ENCODE results near the gene CCSER2. TPM values are rescaled to one million over a fixed set of nuclear protein-coding genes. Genes with fewer than 3 reads are reported as not detected.
A peak's percentile ranks its signal among the peaks of the same experiment; 100 is the strongest.
"Not testable (repeated sequence)": the region's sequence is repeated elsewhere in the genome, so short reads cannot be mapped to it uniquely, and the experiment has no call there.

CCSER2 gene
- total RNA-seq, 2 donors from 2014 or later: 119 to 131 TPM

- intact Hi-C loops (cut with DNase I): loop anchor here (5.0 kb wide), 2 partner anchors 111 to 164 kb away; no protein-coding TSS in a partner anchor
- no peak for ATAC-seq
These were observed 44.6 kb downstream of the CCSER2 start for GRCh38 chr10:84373000-84373399.

DNA sequence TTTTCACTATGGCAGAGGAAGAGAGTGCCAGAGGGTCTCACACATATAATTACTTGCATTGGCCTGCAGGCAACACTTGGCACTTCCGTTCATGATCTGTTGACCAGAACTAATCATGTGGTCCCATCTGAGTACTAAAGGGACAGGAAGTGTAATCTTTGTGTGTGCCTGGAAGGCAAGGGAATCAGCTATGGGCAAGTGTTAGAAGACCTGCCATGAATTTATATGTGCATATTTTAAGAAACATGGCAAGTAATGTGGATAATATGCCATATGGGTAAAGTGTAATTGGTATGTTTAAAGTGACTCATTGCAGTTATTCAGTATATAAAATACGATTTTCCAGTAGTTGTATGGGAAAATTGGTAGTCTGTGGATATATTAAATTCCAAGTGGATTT, 46.1 kb downstream of the CCSER2 start:
- no peak for DNase-seq
- ATAC-seq: no peak
- intact Hi-C loops (cut with DNase I): loop anchor here (5.0 kb wide), 2 partner anchors 112 to 163 kb away; no protein-coding TSS in a partner anchor

More at GRCh38 chr10:84373000-84373399, 44.6 kb downstream of the CCSER2 start:
- DNase-seq: no peak

DNA sequence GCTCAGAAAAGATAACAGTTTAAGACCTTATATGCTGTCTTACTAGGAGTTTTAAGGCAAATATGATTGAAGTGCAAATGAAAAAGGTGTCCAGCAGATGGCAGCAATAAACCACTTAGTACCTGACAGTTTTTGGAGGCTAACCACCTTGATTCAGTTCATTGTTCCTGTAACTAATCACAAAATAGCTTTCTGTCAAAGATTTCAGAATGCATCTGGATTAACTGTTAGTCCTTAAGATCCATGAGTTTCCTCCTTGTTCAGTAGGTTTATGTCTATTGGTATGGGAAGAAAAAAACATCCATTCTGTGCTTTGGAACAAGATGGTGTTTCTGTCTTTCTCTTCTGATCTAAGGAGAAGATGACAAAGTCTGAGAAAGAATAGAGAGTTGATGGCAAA, 46.6 kb downstream of the CCSER2 start:
- intact Hi-C loops (cut with DNase I): loop anchor here in 1 of 2 donors (1.0 kb wide), 1 partner anchor 162 kb away; no protein-coding TSS in a partner anchor
- DNase-seq (no peak), ATAC-seq (no peak)

GRCh38 chr10:84375881-84376280, 47.5 kb downstream of the CCSER2 start:
- no peak for ATAC-seq
- intact Hi-C loops (cut with DNase I): loop anchor here in 1 of 2 donors (1.0 kb wide), 1 partner anchor 161 kb away; no protein-coding TSS in a partner anchor
- no peak for DNase-seq

- intact Hi-C loops (cut with DNase I): no loop called here
- ATAC-seq (no peak), DNase-seq (no peak)
These were observed 59.8 kb downstream of the CCSER2 start for GRCh38 chr10:84388148-84388547.

DNA sequence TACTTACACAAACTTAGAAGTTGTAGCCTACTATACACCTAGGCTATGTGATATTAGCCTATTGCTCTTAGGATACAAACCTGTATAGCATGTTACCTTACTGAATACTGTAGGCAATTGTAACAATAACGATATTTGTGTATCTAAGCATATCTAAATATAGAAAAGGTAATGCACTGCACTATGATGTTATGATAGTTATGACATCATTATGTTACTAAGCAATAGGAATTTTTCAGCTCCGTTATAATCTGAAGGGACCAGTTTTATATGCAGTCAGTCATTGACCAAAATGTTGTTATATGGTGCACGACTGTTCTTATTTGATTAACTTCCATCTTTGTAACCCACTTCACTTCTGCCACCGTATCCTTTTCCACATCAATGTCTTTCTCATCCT, 62.0 kb downstream of the CCSER2 start:
- DNase-seq: no peak
- no peak for ATAC-seq
- intact Hi-C loops (cut with DNase I): no loop called here

- intact Hi-C loops (cut with DNase I): no loop called here
- DNase-seq (no peak), ATAC-seq (no peak)
These were observed 62.9 kb downstream of the CCSER2 start for GRCh38 chr10:84391326-84391725.

DNA sequence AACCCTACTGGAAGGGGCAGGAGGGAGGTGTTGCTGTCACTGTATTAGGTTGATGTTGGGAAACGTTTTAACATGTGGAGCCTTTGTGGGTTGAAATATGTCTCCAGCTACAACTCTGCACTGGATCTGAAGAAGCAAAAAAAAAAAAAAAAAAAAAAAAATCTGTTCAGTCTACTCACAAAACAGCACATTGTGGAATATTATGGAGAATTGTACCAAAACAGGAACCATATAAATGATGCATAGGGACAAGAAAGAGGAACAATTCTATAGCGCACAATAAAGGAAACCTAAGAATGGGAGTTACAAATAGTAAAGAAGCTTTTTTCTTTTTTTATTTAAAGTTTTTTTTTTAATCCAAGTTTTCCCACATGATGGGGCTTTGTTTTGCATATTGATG, 63.8 kb downstream of the CCSER2 start:
- no peak for ATAC-seq
- intact Hi-C loops (cut with DNase I): no loop called here
- no peak for DNase-seq

GRCh38 chr10:84395581-84395980, 67.2 kb downstream of the CCSER2 start:
- intact Hi-C loops (cut with DNase I): no loop called here
- no peak for DNase-seq
- no peak for ATAC-seq

GRCh38 chr10:84397735-84398144, 69.4 kb downstream of the CCSER2 start:
- ATAC-seq: no peak
- no peak for DNase-seq
- intact Hi-C loops (cut with DNase I): no loop called here

DNA sequence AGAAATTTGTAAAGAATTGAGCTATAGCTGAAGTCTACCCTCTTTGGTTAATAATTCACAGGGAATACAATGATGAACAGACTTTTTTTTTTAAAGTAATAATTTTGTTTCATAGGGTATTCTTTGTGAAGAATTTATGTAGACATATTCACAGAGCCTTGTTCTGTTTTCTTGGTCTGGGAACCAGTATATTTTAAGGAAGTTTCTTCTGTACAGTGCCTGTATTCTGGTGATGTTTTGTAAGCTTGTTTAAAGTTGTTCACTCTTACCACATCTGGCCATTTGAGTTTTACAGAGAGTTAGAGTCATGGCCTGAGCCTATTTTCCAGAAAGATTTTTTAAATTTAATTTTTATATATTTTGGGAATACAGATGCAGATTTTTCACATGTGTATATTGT, 70.3 kb downstream of the CCSER2 start:
- no peak for ATAC-seq
- intact Hi-C loops (cut with DNase I): no loop called here
- no peak for DNase-seq

- DNase-seq (no peak), ATAC-seq (no peak)
- intact Hi-C loops (cut with DNase I): no loop called here
These were observed 73.6 kb downstream of the CCSER2 start for GRCh38 chr10:84401854-84402611.

- no peak for ATAC-seq
- intact Hi-C loops (cut with DNase I): no loop called here
- DNase-seq: no peak
These were observed 76.4 kb downstream of the CCSER2 start for GRCh38 chr10:84404783-84405182.

DNA sequence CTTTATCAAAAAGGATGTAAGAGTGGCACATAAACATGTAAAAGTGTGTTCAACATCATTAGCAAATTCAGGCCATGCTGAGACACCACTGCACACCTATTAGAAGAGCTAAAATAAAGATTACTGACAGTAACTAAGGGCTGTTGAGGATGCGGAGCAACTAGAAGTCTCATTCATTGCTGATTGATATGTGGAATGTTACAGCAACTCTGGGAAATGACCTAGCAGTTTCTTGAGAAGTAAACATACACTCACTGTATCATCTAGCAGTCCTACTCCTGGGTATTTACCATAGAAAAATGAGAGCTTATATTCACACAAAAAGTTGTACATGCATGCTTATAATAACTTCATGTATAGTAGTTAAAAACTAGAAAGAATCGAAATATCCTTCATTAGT, 77.3 kb downstream of the CCSER2 start:
- intact Hi-C loops (cut with DNase I): no loop called here
- no peak for DNase-seq
- ATAC-seq: no peak

GRCh38 chr10:84406561-84406960, 78.2 kb downstream of the CCSER2 start:
- intact Hi-C loops (cut with DNase I): no loop called here
- DNase-seq: no peak
- ATAC-seq: no peak

GRCh38 chr10:84407388-84408049, 79.1 kb downstream of the CCSER2 start:
- DNase-seq (no peak), ATAC-seq (no peak)
- intact Hi-C loops (cut with DNase I): no loop called here

DNA sequence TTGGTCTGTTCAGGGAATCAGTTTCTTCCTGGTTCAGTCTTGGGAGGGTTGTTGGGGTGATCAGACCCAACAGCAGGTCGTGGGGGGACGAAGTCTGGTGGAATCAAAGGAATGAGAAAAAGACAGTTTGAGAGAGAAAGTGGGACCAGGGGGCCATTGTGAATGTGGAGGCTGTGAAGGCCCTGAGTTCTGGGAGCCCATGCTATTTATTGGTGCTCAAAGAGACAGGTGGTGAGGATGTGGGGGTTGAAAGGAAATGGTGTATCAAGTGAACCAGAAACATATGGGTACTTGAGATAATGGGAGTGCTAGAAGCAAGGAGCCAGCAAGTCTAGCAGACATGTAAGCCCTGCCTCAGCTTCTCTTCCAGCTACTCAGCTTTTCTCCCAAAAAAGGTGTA, 84.1 kb downstream of the CCSER2 start:
- DNase-seq (no peak), ATAC-seq (no peak)
- intact Hi-C loops (cut with DNase I): no loop called here

GRCh38 chr10:84414110-84414509, 85.7 kb downstream of the CCSER2 start:
- intact Hi-C loops (cut with DNase I); DNase-seq; ATAC-seq: not testable (repeated sequence)

GRCh38 chr10:84415539-84416244, 87.3 kb downstream of the CCSER2 start:
- ATAC-seq: peak; percentile 30 to 68
- no peak for DNase-seq

GRCh38 chr10:84416245-84416555, 87.8 kb downstream of the CCSER2 start:
- DNase-seq (no peak), ATAC-seq (no peak)
- intact Hi-C loops (cut with DNase I): no loop called here

More at GRCh38 chr10:84415539-84416244, 87.3 kb downstream of the CCSER2 start:
- intact Hi-C loops (cut with DNase I): no loop called here

Data from left cardiac atrium (tissue), 4 donors.